Gastroesophageal sphincter (tissue), 4 donors: ENCODE results near the gene SCAMP3. TPM values are rescaled to one million over a fixed set of nuclear protein-coding genes. Genes with fewer than 3 reads are reported as not detected.

ENCODE experiments used
- ATAC-seq: fragments of 150-250 bp; one replicate; pipeline ENCODE4 v1.9.1; 2016; ENCODE audit warnings: mild to moderate bottlenecking, moderate library complexity
- H3K27ac ChIP-seq, 4 donors: fragments of 200-600 bp; sonication (generic) in 3 of 4; 1 replicate in 3 of 4; 2 replicates in 1 of 4; pipeline ENCODE4 v1.5.1; 2016 to 2019
- H3K27me3 ChIP-seq: fragments of 200-600 bp; sonication (generic); one replicate; pipeline ENCODE4 v1.5.1; 2019
- H3K36me3 ChIP-seq, 2 donors: fragments of 200-600 bp; sonication (generic); one replicate each; pipeline ENCODE4 v1.5.1; 2019; ENCODE audit warnings: control low read depth in 1 of 2
- H3K4me1 ChIP-seq, 3 donors: fragments of 200-600 bp; sonication (generic); 1 replicate in 2 of 3; 2 replicates in 1 of 3; pipeline ENCODE4 v1.5.1; 2016 to 2019; ENCODE audit warnings: control low read depth in 2 of 3
- H3K4me3 ChIP-seq, 2 donors: fragments of 200-600 bp; sonication (generic); one replicate each; pipeline ENCODE4 v1.5.1; 2019; ENCODE audit warnings: mild to moderate bottlenecking in 1 of 2, moderate library complexity in 1 of 2
- H3K9me3 ChIP-seq, 3 donors: fragments of 200-600 bp; sonication (generic); one replicate each; pipeline ENCODE4 v1.5.1; 2017 to 2019; ENCODE audit warnings: control low read depth in 2 of 3
- CTCF ChIP-seq, 4 experiments: fragments of 200-600 bp in 2 of 4; fragments of 450-650 bp in 2 of 4; sonication (generic) in 1 of 4; IDR thresholded peaks; one replicate each; pipeline ENCODE4 v1.5.1; 2017 to 2019; ENCODE audit warnings: antibody characterized with exemption in 4 of 4, mild to moderate bottlenecking in 2 of 4, moderate library complexity in 2 of 4
- EP300 ChIP-seq: sonication (generic); formaldehyde crosslinking; IDR thresholded peaks from one replicate; pipeline ENCODE4 v1.6.1; 2017; ENCODE audit warnings: antibody characterized with exemption, mild to moderate bottlenecking
- POLR2A ChIP-seq, 2 donors: fragments of 450-650 bp; IDR thresholded peaks; one replicate each; pipeline ENCODE4 v1.6.1; 2017; ENCODE audit warnings: antibody characterized with exemption in 2 of 2, mild to moderate bottlenecking in 2 of 2, moderate library complexity in 1 of 2
- POLR2AphosphoS5 ChIP-seq: sonication (generic); formaldehyde crosslinking; IDR thresholded peaks from one replicate; pipeline ENCODE4 v1.6.1; 2017; ENCODE audit warnings: antibody characterized with exemption
- WGBS, 2 donors: methylation state at CpG; one replicate each; pipeline ENCODE4 v1.1.5; 2018; ENCODE audit warnings: low coverage in 1 of 2; 5-methylcytosine and 5-hydroxymethylcytosine counted together
- total RNA-seq, 4 donors: library from RNA; depleted of rRNA; stranded (reverse); fragments of >200 nt; gene quantifications; one replicate each; pipeline ENCODE4 v1.1.0, GENCODE V29; 2016

The SCAMP3 gene
- 10 to 100 TPM; 28.1 to 44.4 (median 36.8) TPM for total RNA-seq

GRCh38 chr1:155261852-155262673, at the start of gene SCAMP3:
TSS of gene SCAMP3 (minus strand) at chr1:155262360. CDS start at chr1:155262151, 209 bp downstream.
- Histone ChIP-seq H3K9me3 (no peaks in the 10 kb centered on the region), H3K27ac (peak within 1 kb of the TSS; percentile 62 to 91 (median 86)), H3K36me3 (peaks cover 3 to 76% of the 10 kb centered on the region in 2 donors), H3K4me1 (peaks cover 3 to 30% (median 14%) of the 10 kb centered on the region in 3 donors), H3K4me3 (peak within 1 kb of the TSS; percentile 76 to 78), H3K27me3 (no peaks in the 10 kb centered on the region)
- ATAC-seq, result peak; percentile 99
- TF ChIP-seq POLR2AphosphoS5, result peak; percentile 86
- peak; percentile 69 to 70 for TF ChIP-seq POLR2A (IDR thresholded peaks at IDR 0.05)
- TF ChIP-seq EP300, result no peak
- WGBS, 2 donors, result 0% methylated on average over 8 to 22 of the region's 47 CpGs

GRCh38 chr1:155309423-155310021, 47.4 kb upstream of the SCAMP3 start:
- no peaks in the 10 kb centered on the region for H3K27me3 ChIP-seq
- peaks cover 0 to 42% of the 10 kb centered on the region in 2 donors for H3K36me3 ChIP-seq
- H3K4me3 ChIP-seq, result peak overlapping the region; percentile 61 to 76
- H3K4me1 ChIP-seq, result peaks cover 0 to 32% (median 14%) of the 10 kb centered on the region in 3 donors
- ATAC-seq, result no peak
- no peak for TF ChIP-seq CTCF (IDR thresholded peaks at IDR 0.05)
- peak overlapping the region in 3 of 4 donors; percentile 89 to 91 (median 89) for H3K27ac ChIP-seq
- WGBS, 2 donors, result 0 to 6% methylated on average over 3 of the region's 11 CpGs
- no peaks in the 10 kb centered on the region for H3K9me3 ChIP-seq

GRCh38 chr1:155308493-155309422, 46.6 kb upstream of the SCAMP3 start, which contains the start of gene FDPS:
TSS of gene FDPS (plus strand) at chr1:155308866. CDS start at chr1:155309790, 924 bp downstream.
- no peaks in the 10 kb centered on the region for H3K27me3 ChIP-seq
- peaks cover 0 to 34% of the 10 kb centered on the region in 2 donors for H3K36me3 ChIP-seq
- WGBS, 2 donors, result 0% methylated on average over 14 of the region's 51 CpGs
- TF ChIP-seq CTCF (IDR thresholded peaks at IDR 0.05) (peak in 3 of 4 experiments; percentile 5 to 64 (median 64)), EP300 (no peak), POLR2A (IDR thresholded peaks at IDR 0.05) (peak; percentile 28 to 35), POLR2AphosphoS5 (peak; percentile 80)
- peak within 1 kb of the TSS; percentile 71 to 91 (median 89) for H3K27ac ChIP-seq
- H3K4me3 ChIP-seq, result peak within 1 kb of the TSS; percentile 61 to 76
- ATAC-seq, result peak; percentile 100
- H3K4me1 ChIP-seq, result peaks cover 0 to 32% (median 14%) of the 10 kb centered on the region in 3 donors
- H3K9me3 ChIP-seq, result no peaks in the 10 kb centered on the region

GRCh38 chr1:155307247-155307740, 45.1 kb upstream of the SCAMP3 start:
- no peak for TF ChIP-seq POLR2A (IDR thresholded peaks at IDR 0.05)
- TF ChIP-seq POLR2AphosphoS5, result no peak
- TF ChIP-seq CTCF (IDR thresholded peaks at IDR 0.05), result peak in 3 of 4 experiments; percentile 12 to 41 (median 28)
- Histone ChIP-seq H3K36me3 (peaks cover 0 to 20% of the 10 kb centered on the region in 2 donors), H3K4me3 (no peak overlapping the region), H3K27ac (peak overlapping the region in 2 of 4 donors; percentile 89 to 91), H3K4me1 (peaks cover 0 to 32% (median 14%) of the 10 kb centered on the region in 3 donors), H3K27me3 (no peaks in the 10 kb centered on the region), H3K9me3 (no peaks in the 10 kb centered on the region)
- WGBS, 2 donors, result 8 to 65% methylated on average over 3 to 4 of the region's 6 CpGs
- ATAC-seq, result no peak
